Left ventricle myocardium superior (tissue), 1 donor: ENCODE measurements around the gene CYTH1. TPM values are rescaled to one million over a fixed set of nuclear protein-coding genes. Genes with fewer than 3 reads are reported as not detected.
A peak's percentile ranks its signal among the peaks of the same experiment; 100 is the strongest.
"Not testable (repeated sequence)": the region's sequence is repeated elsewhere in the genome, so short reads cannot be mapped to it uniquely, and the experiment has no call there.

Experiments used
- ATAC-seq: fragments of 200-7000 bp; cut with Tn5 transposase; one replicate; pipeline ENCODE4 v1.9.1; 2020; ENCODE audit warnings: mild to moderate bottlenecking, moderate library complexity
- DNase-seq: peaks from one replicate; pipeline ENCODE4 v3.0.0-alpha.2; 2020
- intact Hi-C: fragments of 100-400 bp; cut with micrococcal nuclease; formaldehyde crosslinking; loops from one replicate; pipeline ENCODE4 v1.11.0; 2022
- total RNA-seq: library from RNA; stranded (reverse); fragmentation: NEBNext Ultra II Directional; extraction: Animal tissue kit (Norgen Biotek cat#: 25700); gene quantifications from one replicate; pipeline ENCODE4 v1.2.1, GENCODE V29; 2021
- donor health status: DM: no; HTN: yes; CAD: no; lungs with severe emphysema.

CYTH1 gene
- total RNA-seq, 1 donor from 2014 or later, result 38.0 TPM

DNA sequence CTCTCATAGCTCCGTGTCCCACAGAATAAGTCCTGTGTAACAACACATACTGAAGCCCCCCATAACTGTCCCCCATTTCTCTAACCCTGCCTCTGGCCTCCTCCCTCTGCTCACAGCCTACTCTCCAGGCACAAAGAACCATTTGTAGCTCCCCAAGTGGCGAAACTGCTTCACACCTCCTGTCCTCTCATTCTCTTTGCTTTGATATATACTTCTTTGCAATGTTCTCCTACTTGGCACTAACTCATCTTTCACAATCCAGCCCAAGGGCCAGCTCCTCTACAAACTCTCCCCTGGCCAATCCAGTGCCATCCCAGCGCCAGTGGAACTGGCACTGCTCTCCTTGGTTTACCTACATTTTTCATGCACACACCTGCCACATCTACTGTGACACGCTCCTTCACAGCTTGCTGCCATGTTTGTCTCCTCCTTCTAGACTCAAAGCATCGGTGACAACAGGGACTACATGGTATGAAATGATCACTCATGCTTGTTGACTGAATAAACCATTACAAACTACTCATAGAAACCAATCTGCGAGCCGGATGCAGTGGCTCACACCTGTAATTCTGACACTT lies 12.8 kb downstream of the CYTH1 start:
- intact Hi-C loops, result no loop called here
- DNase-seq (no peak), ATAC-seq (no peak)

DNA sequence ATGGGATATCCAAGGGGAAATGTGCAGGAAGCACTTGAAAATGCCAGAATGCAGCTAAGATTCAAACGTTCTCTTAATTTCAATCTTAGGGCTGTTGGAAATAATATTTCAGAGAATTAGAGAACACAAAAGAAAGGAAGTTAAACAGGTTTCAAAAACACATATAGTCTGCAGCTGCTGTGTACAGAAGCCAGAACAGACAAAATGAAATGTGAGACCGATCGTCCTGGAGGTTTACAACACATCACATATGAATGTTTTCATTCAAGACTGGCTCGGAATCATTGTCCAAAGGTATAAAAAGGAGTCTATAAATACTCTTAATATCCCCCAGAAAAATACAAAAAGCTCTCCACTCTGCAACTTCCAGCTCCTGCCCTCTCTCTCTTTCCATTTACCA lies 14.3 kb downstream of the CYTH1 start:
- ATAC-seq, result no peak
- no peak for DNase-seq
- intact Hi-C loops, result no loop called here

GRCh38 chr17:78766743-78767294 lies 15.3 kb downstream of the CYTH1 start:
- ATAC-seq, result no peak
- DNase-seq, result no peak
- intact Hi-C loops, result no loop called here

DNA sequence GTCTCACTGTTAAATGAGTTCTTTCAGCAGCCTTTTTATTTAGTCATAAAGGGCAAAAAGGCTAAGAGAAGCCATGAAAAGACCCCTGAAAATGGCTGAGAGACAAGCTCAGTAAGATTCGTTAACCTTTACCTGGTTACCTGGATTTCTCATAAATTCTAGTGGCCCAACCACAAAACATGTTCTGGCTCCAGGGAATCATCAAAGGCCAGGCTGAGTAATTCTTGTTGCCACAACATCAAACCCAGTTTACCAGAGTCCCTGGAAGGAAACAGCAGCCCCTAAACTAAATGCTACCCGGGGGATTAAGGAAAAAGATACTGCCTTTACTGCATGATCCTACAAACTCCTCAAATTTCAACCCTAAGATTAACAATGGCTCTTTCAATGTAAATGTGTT lies 15.8 kb downstream of the CYTH1 start:
- ATAC-seq (no peak), DNase-seq (no peak)
- intact Hi-C loops, result no loop called here

DNA sequence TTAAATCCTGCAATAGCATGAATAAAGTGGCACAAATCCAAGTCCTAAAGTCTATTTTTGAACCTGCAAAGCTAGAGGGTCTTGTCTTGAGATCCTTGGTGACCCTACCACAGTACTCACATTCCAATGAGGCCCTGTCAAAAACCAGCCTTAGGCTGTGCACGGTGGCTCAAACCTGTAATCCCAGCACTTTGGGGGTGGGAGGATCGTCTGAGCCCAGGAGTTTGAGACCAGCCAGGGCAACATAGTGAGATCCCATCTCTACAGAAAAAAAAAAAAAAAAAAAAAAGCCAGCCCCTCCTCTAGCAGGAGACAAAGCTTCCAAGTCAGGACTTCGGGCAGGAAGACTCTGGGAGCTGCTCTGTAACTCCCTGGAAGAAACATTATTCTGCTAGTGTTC lies 16.3 kb downstream of the CYTH1 start:
- ATAC-seq, result peak; percentile 24
- no peak for DNase-seq
- intact Hi-C loops, result no loop called here

DNA sequence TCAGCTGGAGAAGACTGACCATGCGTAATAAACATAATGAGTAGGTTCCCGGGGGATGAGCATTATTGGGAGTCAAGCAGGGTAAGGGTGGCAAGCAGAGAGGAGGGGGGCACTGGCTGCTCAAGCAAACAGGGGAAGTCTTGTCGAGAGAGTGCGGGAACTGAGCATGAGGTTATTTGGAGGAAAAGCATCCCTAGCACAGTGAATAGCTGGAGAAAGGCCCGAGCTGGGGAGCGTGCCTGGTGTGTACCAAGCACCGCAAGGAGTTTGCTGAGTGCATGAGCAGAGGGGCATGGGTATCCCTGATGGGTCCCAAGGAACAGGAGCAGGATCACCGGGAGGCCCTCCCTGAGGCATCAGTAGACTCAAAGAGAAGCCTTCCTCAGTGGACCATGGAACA lies 17.2 kb downstream of the CYTH1 start:
- ATAC-seq (no peak), DNase-seq (no peak)
- intact Hi-C loops, result no loop called here

GRCh38 chr17:78763561-78763960 lies 18.5 kb downstream of the CYTH1 start:
- intact Hi-C loops, result no loop called here
- ATAC-seq (no peak), DNase-seq (no peak)

- no peak for DNase-seq
- ATAC-seq, result no peak
- intact Hi-C loops, result no loop called here
These were observed 20.2 kb downstream of the CYTH1 start for GRCh38 chr17:78761789-78762406.

GRCh38 chr17:78759969-78760352 lies 22.1 kb downstream of the CYTH1 start:
- no peak for ATAC-seq
- intact Hi-C loops, result no loop called here

DNA sequence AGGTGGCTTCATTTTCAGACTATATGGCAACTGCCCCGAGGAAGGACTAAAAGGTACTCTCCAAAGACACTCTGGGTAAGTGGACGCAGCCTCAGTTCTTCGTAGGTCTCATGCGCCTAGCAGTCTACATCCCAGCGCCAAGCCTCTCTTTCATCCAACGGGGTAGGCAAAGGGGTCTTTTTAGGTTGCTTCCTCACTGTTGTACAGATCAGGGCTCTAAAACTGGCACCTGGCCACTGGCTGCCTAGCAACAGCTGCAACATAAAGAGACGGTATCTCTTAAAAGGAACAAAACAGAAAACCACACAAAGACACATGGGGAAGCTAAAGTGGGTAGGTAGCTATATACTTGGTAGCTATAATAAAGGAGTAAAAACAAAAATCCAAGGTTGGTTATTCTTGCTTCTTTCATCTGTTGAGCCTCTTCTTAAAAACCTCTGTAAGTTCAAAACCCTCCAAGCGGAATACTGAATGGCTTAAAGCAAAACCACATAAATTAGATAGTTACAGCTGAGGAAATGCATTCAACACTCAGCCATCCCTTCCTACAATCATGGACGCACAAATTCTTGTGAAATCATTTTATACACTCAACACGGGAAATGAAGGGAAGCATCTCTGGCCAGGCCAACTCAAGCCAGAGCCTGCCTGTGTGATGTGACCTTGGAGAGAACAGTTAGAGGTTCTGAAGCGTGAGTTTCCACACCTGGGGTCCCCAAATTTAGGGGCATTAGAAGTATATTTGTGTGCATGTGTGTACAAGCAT lies 22.7 kb downstream of the CYTH1 start:
- intact Hi-C loops, result no loop called here
- peak; percentile 82 for ATAC-seq
- DNase-seq, result peak; percentile 84

More at GRCh38 chr17:78759969-78760352, 22.1 kb downstream of the CYTH1 start:
- DNase-seq, result no peak

DNA sequence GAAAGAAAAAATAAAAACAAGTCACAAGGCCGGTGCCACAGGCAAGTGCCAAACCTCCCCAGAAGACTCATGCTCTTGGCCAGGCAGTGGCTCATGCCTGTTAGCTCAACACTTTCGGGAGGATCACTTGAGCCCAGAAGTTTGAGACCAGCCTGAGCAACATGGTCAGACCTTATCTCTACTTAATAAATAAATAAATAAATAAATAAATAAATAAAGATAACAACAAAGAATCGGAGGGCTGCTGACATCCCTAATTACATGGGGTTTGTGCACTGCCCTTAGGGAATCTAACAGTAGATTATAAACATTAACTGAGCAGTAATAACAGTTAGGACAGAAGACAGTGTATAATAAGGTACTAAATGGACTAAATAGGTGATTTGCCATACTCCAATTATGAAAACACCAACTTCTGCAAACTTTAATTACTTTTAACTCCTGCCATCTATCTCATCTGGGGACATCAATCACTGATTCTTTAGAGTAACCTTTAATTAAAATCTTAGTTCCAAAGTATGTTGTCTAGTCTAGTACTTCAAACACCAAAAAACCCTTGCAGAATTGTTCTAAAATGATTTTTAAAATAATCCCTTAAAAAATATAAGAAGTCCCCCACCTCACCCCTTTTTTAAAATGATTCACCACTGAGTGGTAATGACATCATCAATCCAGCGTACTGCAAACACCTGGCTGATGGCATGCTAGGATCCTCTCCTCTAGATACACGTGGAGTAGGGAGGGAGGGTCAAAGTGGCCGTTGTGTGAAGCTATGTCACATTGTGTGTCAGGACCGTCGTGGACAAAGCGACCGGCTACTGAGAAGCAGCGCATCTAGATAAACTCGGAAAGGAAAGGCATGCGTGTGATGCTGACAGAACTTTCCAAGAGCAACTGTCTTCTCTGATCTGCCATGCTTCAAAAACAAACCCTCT lies 28.5 kb downstream of the CYTH1 start:
- DNase-seq (no peak), ATAC-seq (no peak)
- intact Hi-C loops, result no loop called here

GRCh38 chr17:78751447-78752161 lies 30.5 kb downstream of the CYTH1 start:
- no peak for DNase-seq
- intact Hi-C loops, result no loop called here
- no peak for ATAC-seq

DNA sequence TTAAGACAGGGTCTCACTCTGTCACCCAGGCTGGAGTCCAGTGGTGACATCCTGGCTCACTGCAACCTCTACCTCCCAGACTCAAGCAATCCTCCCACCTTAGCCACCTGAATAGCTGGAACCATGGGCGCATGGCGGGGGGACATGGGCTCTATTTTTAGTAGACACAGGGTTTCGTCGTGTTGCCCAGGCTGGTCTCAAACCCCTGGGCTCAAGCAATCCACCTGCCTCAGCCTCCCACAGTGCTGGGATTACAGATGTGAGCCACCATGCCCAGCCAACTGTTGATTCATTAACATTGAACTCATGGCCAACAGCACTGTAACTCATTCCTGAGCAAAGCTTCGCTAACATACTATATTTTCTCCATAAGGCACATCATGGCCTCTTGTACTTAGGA lies 31.1 kb downstream of the CYTH1 start:
- ATAC-seq, DNase-seq, intact Hi-C loops: not testable (repeated sequence)

- intact Hi-C loops, result no loop called here
- ATAC-seq (peak; percentile 79), DNase-seq (peak; percentile 61)
These were observed 33.2 kb downstream of the CYTH1 start for GRCh38 chr17:78748730-78749317.

DNA sequence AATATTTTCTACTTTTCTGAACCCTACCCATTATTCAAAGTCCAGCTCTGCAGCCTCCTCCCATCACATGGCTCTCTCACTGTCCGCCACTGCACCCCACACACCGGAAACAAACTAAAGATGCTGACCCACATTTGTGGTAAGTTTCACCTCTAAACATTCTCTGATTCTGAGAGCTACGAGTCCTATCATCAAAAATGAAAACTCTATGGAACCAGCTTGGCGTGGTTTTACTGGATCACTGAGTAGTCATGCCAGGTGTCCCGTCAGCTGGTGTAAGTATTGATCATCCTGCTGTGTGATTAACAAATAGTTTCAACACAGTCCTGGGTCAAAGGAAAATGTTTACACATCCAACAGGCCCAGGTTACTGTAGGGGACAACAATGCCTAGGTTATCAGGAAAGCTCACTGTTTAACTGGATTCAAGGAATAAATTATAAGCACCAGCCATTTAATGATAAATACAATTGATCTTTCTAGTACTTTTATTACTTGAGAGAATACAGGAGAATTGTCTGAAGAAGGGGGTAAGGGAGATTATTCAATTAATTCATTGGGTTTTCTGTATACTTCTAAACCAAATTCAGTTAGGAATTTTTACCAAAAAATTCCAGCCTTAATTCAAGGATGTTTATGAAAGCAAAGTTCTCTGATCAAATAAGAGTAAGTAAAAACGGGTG lies 33.9 kb downstream of the CYTH1 start:
- DNase-seq (no peak), ATAC-seq (peak; percentile 43)
- intact Hi-C loops, result no loop called here

DNA sequence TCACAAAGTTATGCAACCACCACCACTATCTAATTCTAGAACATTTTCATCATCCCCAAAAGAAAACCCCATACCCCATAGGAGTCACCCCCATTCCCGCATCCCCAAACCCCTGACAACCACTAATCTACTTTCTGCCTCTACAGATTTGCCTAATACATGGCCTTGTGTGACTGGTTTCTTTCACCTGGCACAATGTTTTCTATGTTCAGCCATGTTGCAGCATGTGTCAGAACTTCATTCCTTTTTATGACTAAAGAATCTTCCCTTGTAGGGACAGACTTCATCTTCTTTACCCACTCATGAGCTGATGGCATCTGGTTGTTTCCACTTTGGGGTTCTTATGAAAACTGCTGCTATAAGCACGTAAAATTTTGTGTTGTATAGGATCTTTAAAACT lies 34.6 kb downstream of the CYTH1 start:
- ATAC-seq (no peak), DNase-seq (no peak)
- intact Hi-C loops, result no loop called here

DNA sequence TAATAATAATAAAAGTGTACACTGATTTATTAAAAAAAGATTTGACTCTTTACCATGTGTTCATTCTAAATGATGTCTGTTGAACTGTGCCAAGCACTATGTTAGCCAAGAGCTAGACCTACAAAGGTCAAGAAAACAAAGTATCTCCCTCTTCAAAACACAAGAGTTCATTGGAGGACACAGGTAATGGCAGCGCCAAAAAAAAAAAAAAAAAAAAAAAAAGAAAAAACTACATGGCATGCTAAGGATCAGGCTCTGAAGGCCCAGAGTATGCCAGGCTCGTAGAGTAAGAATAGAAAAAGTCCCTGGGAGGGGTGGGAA lies 35.2 kb downstream of the CYTH1 start:
- ATAC-seq, result peak; percentile 40
- intact Hi-C loops, result no loop called here
- no peak for DNase-seq
